A549 (cell line): ENCODE results near the gene ZNF200. TPM values are rescaled to one million over a fixed set of nuclear protein-coding genes. Genes with fewer than 3 reads are reported as not detected.
A peak's percentile ranks its signal among the peaks of the same experiment; 100 is the strongest.

Experiments used
- ATAC-seq, 2 experiments: fragments of 200-7000 bp in 1 of 2; fragments of >200 bp in 1 of 2; cut with Nextera tagmentation in 1 of 2; cut with Tn5 transposase in 1 of 2; 3 replicates each; pipeline versions ENCODE4 v1.8.0 to v1.9.1; 2018 to 2020; ENCODE audit warnings: mild to moderate bottlenecking in 1 of 2, moderate library complexity in 1 of 2
- CTCF ChIA-PET: fragments of 300-600 bp; sonication (Branson Sonifier 250); formaldehyde crosslinking; extraction: SDS; loops from one replicate; lab custom pipeline; 2021; ENCODE audit warnings: antibody characterized with exemption, inconsistent platforms; lab: Yijun Ruan, JAX
- POLR2A ChIA-PET: fragments of 350-600 bp; formaldehyde crosslinking; extraction: SDS; loops from one replicate; lab custom pipeline; 2021; ENCODE audit warnings: antibody characterized with exemption, inconsistent platforms; lab: Yijun Ruan, JAX
- DNase-seq, 2 experiments: peaks; one replicate each; pipeline versions ENCODE4 v3.0.0 to v3.0.0-alpha.2; 2011 to 2016; ENCODE audit warnings: low read depth in 1 of 2, low spot score in 1 of 2
- FAIRE-seq: peaks from 2 replicates; lab custom pipeline; 2011; peaks lifted over from hg19 to GRCh38; lab: Jason Lieb, UNC
- H3K27ac ChIP-seq, 2 experiments: fragments of >200 bp; sonication (Bioruptor Twin); formaldehyde crosslinking; 3 replicates each; pipeline ENCODE4 v1.5.1; 2016 to 2017
- H3K4me1 ChIP-seq: fragments of >200 bp; sonication (Bioruptor Twin); formaldehyde crosslinking; 3 replicates; pipeline ENCODE4 v1.6.1; 2016
- H3K4me2 ChIP-seq: fragments of >200 bp; sonication (Bioruptor Twin); formaldehyde crosslinking; 3 replicates; pipeline ENCODE4 v1.6.1; 2016
- H3K4me3 ChIP-seq: fragments of >200 bp; sonication (Bioruptor Twin); formaldehyde crosslinking; 3 replicates; pipeline ENCODE4 v1.5.1; 2016
- H3K9me3 ChIP-seq: fragments of >200 bp; sonication (Bioruptor Twin); formaldehyde crosslinking; 3 replicates; pipeline ENCODE4 v1.6.1; 2016
- ATOH8 ChIP-seq: fragments of 250-450 bp; sonication (Bioruptor Pico); IDR thresholded peaks from 2 replicates; pipeline ENCODE4 v1.5.0; 2020; ENCODE audit warnings: low read depth, mild to moderate bottlenecking, moderate library complexity
- BCL3 ChIP-seq: fragments of >200 bp; sonication (Bioruptor Twin); formaldehyde crosslinking; IDR thresholded peaks from 3 replicates; pipeline ENCODE4 v1.6.1; 2016
- BHLHE40 ChIP-seq: IDR thresholded peaks from 2 replicates; pipeline ENCODE4 v1.6.1; 2012; ENCODE audit warnings: low read depth, low read length, inconsistent platforms
- CBX2 ChIP-seq: fragments of 200-600 bp; sonication (generic); IDR thresholded peaks from 2 replicates; pipeline ENCODE4 v1.6.1; 2016; ENCODE audit warnings: low read depth, mild to moderate bottlenecking, borderline replicate concordance
- CHD4 ChIP-seq: fragments of 200-600 bp; sonication (generic); IDR thresholded peaks from 2 replicates; pipeline ENCODE4 v1.6.1; 2016; ENCODE audit warnings: antibody characterized with exemption, mild to moderate bottlenecking, borderline replicate concordance
- CTCF ChIP-seq: fragments of >200 bp; sonication (Bioruptor Twin); formaldehyde crosslinking; IDR thresholded peaks from 3 replicates; pipeline ENCODE4 v1.5.1; 2016
- E2F6 ChIP-seq: IDR thresholded peaks from 2 replicates; pipeline ENCODE4 v1.6.1; 2012; ENCODE audit warnings: low read depth, borderline replicate concordance
- EP300 ChIP-seq, 2 experiments: fragments of >200 bp; sonication (Bioruptor Twin); formaldehyde crosslinking; IDR thresholded peaks; 2 replicates in 1 of 2; 3 replicates in 1 of 2; pipeline ENCODE4 v1.6.1; 2016 to 2017
- FOSL2 ChIP-seq, 2 experiments: fragments of 450-650 bp in 1 of 2; fragments of >200 bp in 1 of 2; sonication (Bioruptor Twin) in 1 of 2; formaldehyde crosslinking; IDR thresholded peaks; 2 replicates each; pipeline versions ENCODE4 v1.5.0 to v1.6.1; 2016 to 2020; ENCODE audit warnings: mild to moderate bottlenecking in 1 of 2, moderate library complexity in 1 of 2
- HES2 ChIP-seq: fragments of >200 bp; sonication (Bioruptor Twin); formaldehyde crosslinking; IDR thresholded peaks from 2 replicates; pipeline ENCODE4 v1.6.1; 2016
- HOXB13 ChIP-seq: fragments of 250-450 bp; sonication (Bioruptor Pico); IDR thresholded peaks from 2 replicates; pipeline ENCODE4 v1.5.0; 2020; ENCODE audit warnings: low read depth, mild to moderate bottlenecking, moderate library complexity
- HOXB5 ChIP-seq: fragments of 250-450 bp; sonication (Bioruptor Pico); IDR thresholded peaks from 2 replicates; pipeline ENCODE4 v1.5.0; 2020; ENCODE audit warnings: mild to moderate bottlenecking, moderate library complexity
- JUN ChIP-seq, 2 experiments: fragments of >200 bp; sonication (Bioruptor Twin); formaldehyde crosslinking; IDR thresholded peaks; 2 replicates in 1 of 2; 3 replicates in 1 of 2; pipeline ENCODE4 v1.6.1; 2016 to 2017
- KDM5A ChIP-seq: fragments of 200-600 bp; sonication (generic); IDR thresholded peaks from 2 replicates; pipeline ENCODE4 v1.6.1; 2016; ENCODE audit warnings: antibody characterized with exemption, mild to moderate bottlenecking
- MAX ChIP-seq: IDR thresholded peaks from 2 replicates; pipeline ENCODE4 v1.6.1; 2012
- NPAS2 ChIP-seq: fragments of 250-450 bp; sonication (Bioruptor Pico); IDR thresholded peaks from 2 replicates; pipeline ENCODE4 v1.8.0; 2022; ENCODE audit warnings: mild to moderate bottlenecking, moderate library complexity, borderline replicate concordance
- PBX3 ChIP-seq: IDR thresholded peaks from 2 replicates; pipeline ENCODE4 v1.6.1; 2012
- POLR2A ChIP-seq: IDR thresholded peaks from 2 replicates; pipeline ENCODE4 v1.6.1; 2012; ENCODE audit warnings: mild to moderate bottlenecking, low read length
- RAD21 ChIP-seq, 2 experiments: fragments of >200 bp in 1 of 2; sonication (Bioruptor Twin) in 1 of 2; formaldehyde crosslinking in 1 of 2; IDR thresholded peaks in 1 of 2; conservative IDR thresholded peaks in 1 of 2; 2 replicates in 1 of 2; 3 replicates in 1 of 2; pipeline ENCODE4 v1.6.1; 2012 to 2018; ENCODE audit warnings: inconsistent platforms in 1 of 2
- RCOR1 ChIP-seq: fragments of 150-350 bp; IDR thresholded peaks from 2 replicates; pipeline ENCODE4 v1.6.1; 2014; ENCODE audit warnings: antibody characterized with exemption, low read length, low read depth
- RFX5 ChIP-seq: fragments of 450-650 bp; IDR thresholded peaks from 2 replicates; pipeline ENCODE4 v1.7.1; 2014; ENCODE audit warnings: antibody characterized with exemption, mild to moderate bottlenecking, moderate library complexity
- SMC3 ChIP-seq: fragments of >200 bp; sonication (Bioruptor Twin); formaldehyde crosslinking; IDR thresholded peaks from 3 replicates; pipeline ENCODE4 v1.6.1; 2018; ENCODE audit warnings: inconsistent platforms
- SREBF2 ChIP-seq: fragments of 450-650 bp; IDR thresholded peaks from 2 replicates; pipeline ENCODE4 v1.6.1; 2014; ENCODE audit warnings: mild to moderate bottlenecking, moderate library complexity
- WGBS: methylation state at CpG from one replicate; pipeline ENCODE4 v1.1.6; 2017; ENCODE audit errors: missing lambda C conversion rate; 5-methylcytosine and 5-hydroxymethylcytosine counted together
- polyA plus RNA-seq, 4 experiments: library from polyadenylated mRNA; depleted of rRNA in 3 of 4; stranded (reverse); fragments of >200 nt; fragmentation: RNase III in 1 of 4; extraction: RNeasy Plus Mini Kit Qiagen cat#74134 plus additional on column Dnase treatment in 1 of 4; gene quantifications; 2 replicates in 3 of 4; 3 replicates in 1 of 4; pipeline ENCODE4 v1.2.3, GENCODE V29; 2011 to 2017

ZNF200 gene
- polyA plus RNA-seq, 2 of the 4 experiments (the other 2 are of a cell fraction) = 6.9 to 7.5 TPM

- no peak for TF ChIP-seq CHD4
- TF ChIP-seq CBX2 = no peak
- TF ChIP-seq JUN (IDR thresholded peaks at IDR 0.05) = no peak
These were observed 33.3 kb upstream of the ZNF200 start (continued) for GRCh38 chr16:3268294-3268693.

- Histone ChIP-seq H3K4me3 (no peak overlapping the region), H3K4me1 (no peaks in the 10 kb centered on the region), H3K9me3 (peaks cover 7% of the 10 kb centered on the region; the same call in 2 of the 3 replicates), H3K4me2 (no peak overlapping the region), H3K27ac (no peak overlapping the region)
- 35% methylated on average over 5 of the region's 5 CpGs for WGBS
- CTCF ChIA-PET = interaction anchor here (0.7 to 2.5 kb wide), 10 partner anchors 9 to 78 kb away, joined by 3 to 15 read pairs (median 4); partner anchors contain the start of genes MEFV and ZNF263
- no peak for FAIRE-seq
- TF ChIP-seq SREBF2 (no peak), RAD21 (conservative IDR thresholded peaks at IDR 0.05 in 1 of 2, IDR thresholded peaks at IDR 0.05 in 1 of 2) (peak; percentile 30 to 50; a peak in 4 of 5 replicates), MAX (0 out of 2 replicates have a peak, but pooled peaks have one; percentile 13), CTCF (peak; percentile 34)
- ATAC-seq = peak in 1 of 2 experiments; percentile 57; a peak in 2 of 6 replicates
- POLR2A ChIA-PET = interaction anchor here (0.6 kb wide), 2 partner anchors 35 to 41 kb away, joined by 4 to 5 read pairs; no protein-coding TSS in a partner anchor
- peak; percentile 43 to 61 for DNase-seq
These were observed 32.0 kb upstream of the ZNF200 start for GRCh38 chr16:3266873-3267537.

GRCh38 chr16:3264137-3265036 lies 29.4 kb upstream of the ZNF200 start:
- Histone ChIP-seq H3K4me3 (peak overlapping the region; percentile 62), H3K4me1 (no peaks in the 10 kb centered on the region), H3K9me3 (peaks cover 7% of the 10 kb centered on the region; the same call in 2 of the 3 replicates), H3K4me2 (peak overlapping the region; percentile 66), H3K27ac (peak overlapping the region; percentile 75 to 81)
- FAIRE-seq (no peak), DNase-seq (peak; percentile 65 to 94), ATAC-seq (peak; percentile 90 to 94)
- CTCF ChIA-PET = interaction anchor here (1.3 kb wide), 1 partner anchor 44 kb away, joined by 4 read pairs; no protein-coding TSS in a partner anchor
- POLR2A ChIA-PET = interaction anchor here (0.9 kb wide), 1 partner anchor 19 kb away, joined by 3 read pairs; no protein-coding TSS in a partner anchor
- WGBS = 58% methylated on average over 65 of the region's 77 CpGs
- TF ChIP-seq BCL3 (no peak), RCOR1 (no peak), PBX3 (peak; percentile 88), FOSL2 (IDR thresholded peaks at IDR 0.05) (no peak), FOSL2 (CRISPR knock-in tag; IDR thresholded peaks at IDR 0.05) (no peak), KDM5A (no peak), E2F6 (peak; percentile 89), HOXB5 (peak; percentile 48; the same call in 1 of the 2 replicates), SMC3 (no peak), RFX5 (no peak), EP300 (IDR thresholded peaks at IDR 0.05) (no peak), RAD21 (conservative IDR thresholded peaks at IDR 0.05 in 1 of 2, IDR thresholded peaks at IDR 0.05 in 1 of 2) (0 out of 5 replicates have a peak, but pooled peaks of 1 of the 2 experiments have one; percentile 19), BHLHE40 (no peak), POLR2A (peak; percentile 24; the same call in 1 of the 2 replicates), HES2 (no peak), ATOH8 (CRISPR knock-in tag) (0 out of 2 replicates have a peak, but pooled peaks have one; percentile 53), HOXB13 (CRISPR knock-in tag) (peak; percentile 84), SREBF2 (no peak), NPAS2 (CRISPR knock-in tag) (peak; percentile 74; the same call in 1 of the 2 replicates)
